Measurements from ENCODE around the gene SNAP47. TPM values are rescaled to one million over a fixed set of nuclear protein-coding genes. Genes with fewer than 3 reads are reported as not detected.

The SNAP47 gene
- total and polyA plus RNA-seq, 9 of the 15 experiments (the other 6 are each of a cell fraction or from before 2014, with no cell fraction given), result 2.5 to 41.3 (median 32.6) TPM

DNA sequence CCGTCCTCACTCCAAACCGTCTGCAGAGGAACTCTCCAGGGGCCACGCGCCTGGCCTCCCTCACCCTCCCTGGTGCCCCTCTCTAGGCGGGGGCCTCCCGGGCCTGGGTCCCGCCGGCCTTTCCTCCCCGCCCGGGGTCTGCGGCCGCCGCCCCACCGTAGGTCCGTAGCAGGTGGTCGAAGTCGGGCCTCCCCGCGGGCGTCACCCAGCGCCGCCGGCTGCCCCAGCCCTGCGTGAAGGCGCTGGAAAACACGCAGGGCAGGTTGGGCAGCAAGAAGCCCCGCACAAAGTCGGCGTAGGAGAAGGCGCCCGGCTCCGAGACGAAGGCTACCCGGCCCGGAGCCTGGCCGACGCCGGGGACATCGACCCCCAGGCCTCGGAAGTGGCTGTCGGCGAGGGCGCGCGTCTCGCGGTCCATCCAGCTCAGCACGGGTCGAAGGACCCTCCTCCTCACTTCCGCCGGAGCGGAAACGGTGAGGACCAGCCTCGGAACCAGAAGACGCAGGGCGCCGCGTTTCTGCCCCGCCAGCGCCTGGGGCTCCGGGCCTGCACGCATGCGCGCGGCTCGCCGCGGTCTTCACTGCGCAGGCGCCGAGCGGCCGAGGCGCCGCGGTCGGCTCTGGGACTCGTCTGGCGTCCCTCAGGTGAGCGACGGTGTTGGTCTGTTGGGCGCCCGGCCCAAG is at the start of gene SNAP47, which contains the start of gene JMJD4 (continued):
- TF ChIP-seq, protein P1, sequence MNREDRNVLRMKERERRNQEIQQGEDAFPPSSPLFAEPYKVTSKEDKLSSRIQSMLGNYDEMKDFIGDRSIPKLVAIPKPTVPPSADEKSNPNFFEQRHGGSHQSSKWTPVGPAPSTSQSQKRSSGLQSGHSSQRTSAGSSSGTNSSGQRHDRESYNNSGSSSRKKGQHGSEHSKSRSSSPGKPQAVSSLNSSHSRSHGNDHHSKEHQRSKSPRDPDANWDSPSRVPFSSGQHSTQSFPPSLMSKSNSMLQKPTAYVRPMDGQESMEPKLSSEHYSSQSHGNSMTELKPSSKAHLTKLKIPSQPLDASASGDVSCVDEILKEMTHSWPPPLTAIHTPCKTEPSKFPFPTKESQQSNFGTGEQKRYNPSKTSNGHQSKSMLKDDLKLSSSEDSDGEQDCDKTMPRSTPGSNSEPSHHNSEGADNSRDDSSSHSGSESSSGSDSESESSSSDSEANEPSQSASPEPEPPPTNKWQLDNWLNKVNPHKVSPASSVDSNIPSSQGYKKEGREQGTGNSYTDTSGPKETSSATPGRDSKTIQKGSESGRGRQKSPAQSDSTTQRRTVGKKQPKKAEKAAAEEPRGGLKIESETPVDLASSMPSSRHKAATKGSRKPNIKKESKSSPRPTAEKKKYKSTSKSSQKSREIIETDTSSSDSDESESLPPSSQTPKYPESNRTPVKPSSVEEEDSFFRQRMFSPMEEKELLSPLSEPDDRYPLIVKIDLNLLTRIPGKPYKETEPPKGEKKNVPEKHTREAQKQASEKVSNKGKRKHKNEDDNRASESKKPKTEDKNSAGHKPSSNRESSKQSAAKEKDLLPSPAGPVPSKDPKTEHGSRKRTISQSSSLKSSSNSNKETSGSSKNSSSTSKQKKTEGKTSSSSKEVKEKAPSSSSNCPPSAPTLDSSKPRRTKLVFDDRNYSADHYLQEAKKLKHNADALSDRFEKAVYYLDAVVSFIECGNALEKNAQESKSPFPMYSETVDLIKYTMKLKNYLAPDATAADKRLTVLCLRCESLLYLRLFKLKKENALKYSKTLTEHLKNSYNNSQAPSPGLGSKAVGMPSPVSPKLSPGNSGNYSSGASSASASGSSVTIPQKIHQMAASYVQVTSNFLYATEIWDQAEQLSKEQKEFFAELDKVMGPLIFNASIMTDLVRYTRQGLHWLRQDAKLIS (CRISPR knock-in tag; IDR thresholded peaks at IDR 0.05), result peak; percentile 78
- TF ChIP-seq YBX1 (IDR thresholded peaks at IDR 0.05) (no peak), ZMIZ1 (IDR thresholded peaks at IDR 0.05; ENCODE audit: low read depth in 2 of 2, low read length in 2 of 2) (peak in 1 of 2 experiments; percentile 83; a peak in 2 of 4 replicates), GTF2A2 (tag; IDR thresholded peaks at IDR 0.05) (no peak), MYNN (IDR thresholded peaks at IDR 0.05) (peak; percentile 44; the same call in 1 of the 2 replicates), MYNN (CRISPR knock-in tag; IDR thresholded peaks at IDR 0.05) (no peak), ELF2 (CRISPR knock-in tag; IDR thresholded peaks at IDR 0.05) (peak; percentile 90), ZNF354B (CRISPR knock-in tag; IDR thresholded peaks at IDR 0.05) (no peak), ATF6 (CRISPR knock-in tag; IDR thresholded peaks at IDR 0.05) (peak; percentile 91; the same call in 1 of the 2 replicates), SMAD3 (CRISPR knock-in tag; conservative IDR thresholded peaks at IDR 0.05) (peak; percentile 80; the same call in 1 of the 2 replicates), MXI1 (IDR thresholded peaks at IDR 0.05; ENCODE audit: low read depth, low read length) (peak; percentile 44), DMBX1 (CRISPR knock-in tag; IDR thresholded peaks at IDR 0.05; ENCODE audit: borderline replicate concordance) (0 out of 2 replicates have a peak, but pooled peaks have one; percentile 33), MYC (IDR thresholded peaks at IDR 0.05; ENCODE audit: low read depth, low read length) (peak; percentile 92), MYC (CRISPR knock-in tag; IDR thresholded peaks at IDR 0.05; ENCODE audit: borderline replicate concordance, low read depth) (peak; percentile 59; the same call in 1 of the 2 replicates), HNRNPLL (IDR thresholded peaks at IDR 0.05; ENCODE audit: low read depth, low read length, poor library complexity, severe bottlenecking) (peak; percentile 49), POLR2G (IDR thresholded peaks at IDR 0.05; ENCODE audit: low read depth, low read length) (peak; percentile 92)
